Peyer's patch (tissue), 4 donors: ENCODE measurements around the gene ZBTB20.

Experiments used
- CTCF ChIP-seq, 6 experiments: fragments of 450-650 bp in 4 of 6; fragments of 200-600 bp in 2 of 6; sonication (generic) in 1 of 6; IDR thresholded peaks; one replicate each; pipeline ENCODE4 v1.5.1; 2017 to 2019; ENCODE audit warnings: antibody characterized with exemption in 6 of 6, mild to moderate bottlenecking in 3 of 6, moderate library complexity in 1 of 6
- POLR2A ChIP-seq, 2 donors: fragments of 450-650 bp; IDR thresholded peaks; one replicate each; pipeline ENCODE4 v1.5.1; 2017; ENCODE audit warnings: antibody characterized with exemption in 2 of 2, mild to moderate bottlenecking in 2 of 2, moderate library complexity in 2 of 2

- no peak for TF ChIP-seq CTCF (IDR thresholded peaks at IDR 0.05)
- no peak for TF ChIP-seq POLR2A (IDR thresholded peaks at IDR 0.05)
Observed at GRCh38 chr3:115068799-115069198, 78.3 kb downstream of the ZBTB20 start.
